Esophagus squamous epithelium (tissue), 4 donors: ENCODE results near the gene TCF4.

Experiments
- CTCF ChIP-seq, 6 experiments: fragments of 450-650 bp in 4 of 6; fragments of 200-600 bp in 2 of 6; sonication (generic) in 2 of 6; IDR thresholded peaks; one replicate each; pipeline ENCODE4 v1.5.1; 2016 to 2019; ENCODE audit warnings: antibody characterized with exemption in 6 of 6, mild to moderate bottlenecking in 4 of 6, moderate library complexity in 4 of 6
- POLR2A ChIP-seq, 4 donors: fragments of 450-650 bp; IDR thresholded peaks; one replicate each; pipeline ENCODE4 v1.6.1; 2017; ENCODE audit warnings: antibody characterized with exemption in 4 of 4, mild to moderate bottlenecking in 4 of 4, moderate library complexity in 3 of 4

- TF ChIP-seq CTCF (IDR thresholded peaks at IDR 0.05): no peak
- no peak for TF ChIP-seq POLR2A (IDR thresholded peaks at IDR 0.05)
These were observed 180.8 kb downstream of the TCF4 start for GRCh38 chr18:55407191-55407590.
